OCI-LY7 (cell line): ENCODE results near the gene POP4.

Experiments used
- EZH2phosphoT487 ChIP-seq: fragments of 200-600 bp; sonication (generic); IDR thresholded peaks from 2 replicates; pipeline ENCODE4 v1.6.1; 2018; ENCODE audit warnings: low read depth, borderline replicate concordance, mild to moderate bottlenecking, mixed run types, antibody characterized with exemption, low read length, moderate library complexity, mixed read lengths
- TF ChIP-seq, protein P1 (sequence below): fragments of 200-600 bp; sonication (generic); conservative IDR thresholded peaks from 2 replicates; pipeline ENCODE4 v1.5.1; 2014; ENCODE audit warnings: mild to moderate bottlenecking, antibody characterized with exemption, low read length, moderate library complexity, mixed read lengths

DNA sequence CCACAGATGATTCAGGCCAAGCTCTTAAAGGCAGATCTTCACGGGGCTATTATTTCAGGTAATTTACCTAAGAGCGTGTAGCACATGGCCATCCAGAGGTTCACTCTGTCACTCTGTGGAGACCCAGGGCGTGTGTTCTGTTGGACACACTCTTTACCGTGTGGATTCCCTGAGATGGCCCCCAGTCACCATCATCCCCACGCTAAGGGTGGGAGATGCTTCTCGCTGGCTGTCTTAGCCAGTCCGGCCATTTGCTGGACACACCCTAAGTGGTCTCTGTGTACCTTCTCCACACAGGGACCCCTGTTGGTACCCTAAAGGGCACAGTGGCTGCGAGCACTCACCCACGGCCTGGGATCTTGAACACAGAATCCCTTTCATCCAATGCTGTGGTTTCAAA, 6.0 kb downstream of the POP4 start:
- TF ChIP-seq, protein P1, sequence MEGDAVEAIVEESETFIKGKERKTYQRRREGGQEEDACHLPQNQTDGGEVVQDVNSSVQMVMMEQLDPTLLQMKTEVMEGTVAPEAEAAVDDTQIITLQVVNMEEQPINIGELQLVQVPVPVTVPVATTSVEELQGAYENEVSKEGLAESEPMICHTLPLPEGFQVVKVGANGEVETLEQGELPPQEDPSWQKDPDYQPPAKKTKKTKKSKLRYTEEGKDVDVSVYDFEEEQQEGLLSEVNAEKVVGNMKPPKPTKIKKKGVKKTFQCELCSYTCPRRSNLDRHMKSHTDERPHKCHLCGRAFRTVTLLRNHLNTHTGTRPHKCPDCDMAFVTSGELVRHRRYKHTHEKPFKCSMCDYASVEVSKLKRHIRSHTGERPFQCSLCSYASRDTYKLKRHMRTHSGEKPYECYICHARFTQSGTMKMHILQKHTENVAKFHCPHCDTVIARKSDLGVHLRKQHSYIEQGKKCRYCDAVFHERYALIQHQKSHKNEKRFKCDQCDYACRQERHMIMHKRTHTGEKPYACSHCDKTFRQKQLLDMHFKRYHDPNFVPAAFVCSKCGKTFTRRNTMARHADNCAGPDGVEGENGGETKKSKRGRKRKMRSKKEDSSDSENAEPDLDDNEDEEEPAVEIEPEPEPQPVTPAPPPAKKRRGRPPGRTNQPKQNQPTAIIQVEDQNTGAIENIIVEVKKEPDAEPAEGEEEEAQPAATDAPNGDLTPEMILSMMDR: no peak
- no peak for TF ChIP-seq EZH2phosphoT487
